ENCODE data around the gene GPANK1. TPM values are rescaled to one million over a fixed set of nuclear protein-coding genes. Genes with fewer than 3 reads are reported as not detected.

GPANK1 gene
- total and polyA plus RNA-seq, 10 of the 15 experiments (the other 5 are each of a cell fraction or from before 2014, with no cell fraction given), result 11.7 to 36.3 (median 17.5) TPM

DNA sequence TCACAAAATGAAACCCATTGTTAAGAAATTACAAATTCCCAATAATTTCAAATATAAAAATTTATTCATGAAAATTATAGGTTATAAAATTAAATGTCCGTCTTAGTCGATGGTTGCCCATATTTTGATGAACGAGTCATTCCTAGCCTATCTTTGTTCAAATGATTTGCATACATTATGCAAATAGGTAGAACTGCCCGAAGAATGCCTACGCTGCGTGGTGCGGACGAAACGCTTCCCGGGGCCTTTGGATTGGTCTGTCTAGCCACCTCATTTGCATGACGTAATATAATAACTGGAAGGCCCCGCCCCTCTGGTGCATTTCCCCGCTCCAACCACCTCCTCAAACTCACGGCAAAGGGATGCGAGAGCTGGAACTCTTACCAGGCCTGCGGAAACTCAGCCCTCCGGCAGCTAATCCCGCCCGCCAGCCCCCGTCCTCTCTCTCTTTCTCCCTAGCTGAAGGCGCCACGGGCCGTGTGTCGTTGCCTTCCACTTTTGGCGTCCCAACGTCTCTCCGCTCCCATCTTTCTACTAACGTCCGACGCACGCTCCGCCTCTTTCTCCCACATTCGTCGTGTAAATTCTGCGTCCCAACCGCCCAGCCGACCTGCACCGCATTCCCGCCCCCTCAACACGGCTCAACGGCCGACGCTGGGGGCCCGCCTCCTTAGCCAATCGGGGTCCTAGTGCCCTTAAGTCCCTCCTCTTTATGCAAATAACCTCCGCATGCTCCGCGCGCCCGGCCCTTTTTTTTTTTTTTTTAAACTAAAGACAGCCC is 44.8 kb downstream of the GPANK1 start (continued):
- TF ChIP-seq SMAD5 (IDR thresholded peaks at IDR 0.05; ENCODE audit: low read depth) (peak; percentile 84), SMARCA5 (IDR thresholded peaks at IDR 0.05) (no peak; the same call in 1 of the 2 replicates), MXI1 (IDR thresholded peaks at IDR 0.05; ENCODE audit: low read depth, low read length) (peak; percentile 80), NR2C2 (IDR thresholded peaks at IDR 0.05; ENCODE audit: borderline replicate concordance, control insufficient read depth, insufficient read length, low read depth) (no peak), TCF12 (IDR thresholded peaks at IDR 0.05; ENCODE audit: low read depth, low read length) (0 out of 2 replicates have a peak, but pooled peaks have one; percentile 35), SPI1 (IDR thresholded peaks at IDR 0.05; ENCODE audit: borderline replicate concordance, insufficient read depth, low read depth, low read length) (no peak), SMAD1 (IDR thresholded peaks at IDR 0.05; ENCODE audit: low read depth, partially characterized antibody) (peak; percentile 96), RBBP5 (conservative IDR thresholded peaks at IDR 0.05) (no peak), TBL1XR1 (IDR thresholded peaks at IDR 0.05; ENCODE audit: low read depth, low read length) (peak; percentile 54; the same call in 1 of the 2 replicates), DPF2 (IDR thresholded peaks at IDR 0.05) (peak; percentile 18; the same call in 1 of the 2 replicates), ZNF207 (IDR thresholded peaks at IDR 0.05; ENCODE audit: borderline replicate concordance) (peak; percentile 97; the same call in 1 of the 2 replicates), TARDBP (IDR thresholded peaks at IDR 0.05; ENCODE audit: borderline replicate concordance) (0 out of 2 replicates have a peak, but pooled peaks have one; percentile 55), STAT1 (conservative IDR thresholded peaks at IDR 0.05) (0 out of 2 replicates have a peak, but pooled peaks have one; percentile 76)
- TF ChIP-seq, protein P1, sequence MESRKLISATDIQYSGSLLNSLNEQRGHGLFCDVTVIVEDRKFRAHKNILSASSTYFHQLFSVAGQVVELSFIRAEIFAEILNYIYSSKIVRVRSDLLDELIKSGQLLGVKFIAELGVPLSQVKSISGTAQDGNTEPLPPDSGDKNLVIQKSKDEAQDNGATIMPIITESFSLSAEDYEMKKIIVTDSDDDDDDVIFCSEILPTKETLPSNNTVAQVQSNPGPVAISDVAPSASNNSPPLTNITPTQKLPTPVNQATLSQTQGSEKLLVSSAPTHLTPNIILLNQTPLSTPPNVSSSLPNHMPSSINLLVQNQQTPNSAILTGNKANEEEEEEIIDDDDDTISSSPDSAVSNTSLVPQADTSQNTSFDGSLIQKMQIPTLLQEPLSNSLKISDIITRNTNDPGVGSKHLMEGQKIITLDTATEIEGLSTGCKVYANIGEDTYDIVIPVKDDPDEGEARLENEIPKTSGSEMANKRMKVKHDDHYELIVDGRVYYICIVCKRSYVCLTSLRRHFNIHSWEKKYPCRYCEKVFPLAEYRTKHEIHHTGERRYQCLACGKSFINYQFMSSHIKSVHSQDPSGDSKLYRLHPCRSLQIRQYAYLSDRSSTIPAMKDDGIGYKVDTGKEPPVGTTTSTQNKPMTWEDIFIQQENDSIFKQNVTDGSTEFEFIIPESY (IDR thresholded peaks at IDR 0.05), result no peak
- TF ChIP-seq, protein P2, sequence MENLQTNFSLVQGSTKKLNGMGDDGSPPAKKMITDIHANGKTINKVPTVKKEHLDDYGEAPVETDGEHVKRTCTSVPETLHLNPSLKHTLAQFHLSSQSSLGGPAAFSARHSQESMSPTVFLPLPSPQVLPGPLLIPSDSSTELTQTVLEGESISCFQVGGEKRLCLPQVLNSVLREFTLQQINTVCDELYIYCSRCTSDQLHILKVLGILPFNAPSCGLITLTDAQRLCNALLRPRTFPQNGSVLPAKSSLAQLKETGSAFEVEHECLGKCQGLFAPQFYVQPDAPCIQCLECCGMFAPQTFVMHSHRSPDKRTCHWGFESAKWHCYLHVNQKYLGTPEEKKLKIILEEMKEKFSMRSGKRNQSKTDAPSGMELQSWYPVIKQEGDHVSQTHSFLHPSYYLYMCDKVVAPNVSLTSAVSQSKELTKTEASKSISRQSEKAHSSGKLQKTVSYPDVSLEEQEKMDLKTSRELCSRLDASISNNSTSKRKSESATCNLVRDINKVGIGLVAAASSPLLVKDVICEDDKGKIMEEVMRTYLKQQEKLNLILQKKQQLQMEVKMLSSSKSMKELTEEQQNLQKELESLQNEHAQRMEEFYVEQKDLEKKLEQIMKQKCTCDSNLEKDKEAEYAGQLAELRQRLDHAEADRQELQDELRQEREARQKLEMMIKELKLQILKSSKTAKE (IDR thresholded peaks at IDR 0.05; ENCODE audit: low read depth, poor library complexity, severe bottlenecking), result peak; percentile 66
- TF ChIP-seq, protein P3, sequence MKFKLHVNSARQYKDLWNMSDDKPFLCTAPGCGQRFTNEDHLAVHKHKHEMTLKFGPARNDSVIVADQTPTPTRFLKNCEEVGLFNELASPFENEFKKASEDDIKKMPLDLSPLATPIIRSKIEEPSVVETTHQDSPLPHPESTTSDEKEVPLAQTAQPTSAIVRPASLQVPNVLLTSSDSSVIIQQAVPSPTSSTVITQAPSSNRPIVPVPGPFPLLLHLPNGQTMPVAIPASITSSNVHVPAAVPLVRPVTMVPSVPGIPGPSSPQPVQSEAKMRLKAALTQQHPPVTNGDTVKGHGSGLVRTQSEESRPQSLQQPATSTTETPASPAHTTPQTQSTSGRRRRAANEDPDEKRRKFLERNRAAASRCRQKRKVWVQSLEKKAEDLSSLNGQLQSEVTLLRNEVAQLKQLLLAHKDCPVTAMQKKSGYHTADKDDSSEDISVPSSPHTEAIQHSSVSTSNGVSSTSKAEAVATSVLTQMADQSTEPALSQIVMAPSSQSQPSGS (IDR thresholded peaks at IDR 0.05; ENCODE audit: low read length), result no peak
- TF ChIP-seq, protein P4, sequence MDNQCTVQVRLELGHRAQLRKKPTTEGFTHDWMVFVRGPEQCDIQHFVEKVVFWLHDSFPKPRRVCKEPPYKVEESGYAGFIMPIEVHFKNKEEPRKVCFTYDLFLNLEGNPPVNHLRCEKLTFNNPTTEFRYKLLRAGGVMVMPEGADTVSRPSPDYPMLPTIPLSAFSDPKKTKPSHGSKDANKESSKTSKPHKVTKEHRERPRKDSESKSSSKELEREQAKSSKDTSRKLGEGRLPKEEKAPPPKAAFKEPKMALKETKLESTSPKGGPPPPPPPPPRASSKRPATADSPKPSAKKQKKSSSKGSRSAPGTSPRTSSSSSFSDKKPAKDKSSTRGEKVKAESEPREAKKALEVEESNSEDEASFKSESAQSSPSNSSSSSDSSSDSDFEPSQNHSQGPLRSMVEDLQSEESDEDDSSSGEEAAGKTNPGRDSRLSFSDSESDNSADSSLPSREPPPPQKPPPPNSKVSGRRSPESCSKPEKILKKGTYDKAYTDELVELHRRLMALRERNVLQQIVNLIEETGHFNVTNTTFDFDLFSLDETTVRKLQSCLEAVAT (IDR thresholded peaks at IDR 0.05), result peak; percentile 84
- TF ChIP-seq, protein P5, sequence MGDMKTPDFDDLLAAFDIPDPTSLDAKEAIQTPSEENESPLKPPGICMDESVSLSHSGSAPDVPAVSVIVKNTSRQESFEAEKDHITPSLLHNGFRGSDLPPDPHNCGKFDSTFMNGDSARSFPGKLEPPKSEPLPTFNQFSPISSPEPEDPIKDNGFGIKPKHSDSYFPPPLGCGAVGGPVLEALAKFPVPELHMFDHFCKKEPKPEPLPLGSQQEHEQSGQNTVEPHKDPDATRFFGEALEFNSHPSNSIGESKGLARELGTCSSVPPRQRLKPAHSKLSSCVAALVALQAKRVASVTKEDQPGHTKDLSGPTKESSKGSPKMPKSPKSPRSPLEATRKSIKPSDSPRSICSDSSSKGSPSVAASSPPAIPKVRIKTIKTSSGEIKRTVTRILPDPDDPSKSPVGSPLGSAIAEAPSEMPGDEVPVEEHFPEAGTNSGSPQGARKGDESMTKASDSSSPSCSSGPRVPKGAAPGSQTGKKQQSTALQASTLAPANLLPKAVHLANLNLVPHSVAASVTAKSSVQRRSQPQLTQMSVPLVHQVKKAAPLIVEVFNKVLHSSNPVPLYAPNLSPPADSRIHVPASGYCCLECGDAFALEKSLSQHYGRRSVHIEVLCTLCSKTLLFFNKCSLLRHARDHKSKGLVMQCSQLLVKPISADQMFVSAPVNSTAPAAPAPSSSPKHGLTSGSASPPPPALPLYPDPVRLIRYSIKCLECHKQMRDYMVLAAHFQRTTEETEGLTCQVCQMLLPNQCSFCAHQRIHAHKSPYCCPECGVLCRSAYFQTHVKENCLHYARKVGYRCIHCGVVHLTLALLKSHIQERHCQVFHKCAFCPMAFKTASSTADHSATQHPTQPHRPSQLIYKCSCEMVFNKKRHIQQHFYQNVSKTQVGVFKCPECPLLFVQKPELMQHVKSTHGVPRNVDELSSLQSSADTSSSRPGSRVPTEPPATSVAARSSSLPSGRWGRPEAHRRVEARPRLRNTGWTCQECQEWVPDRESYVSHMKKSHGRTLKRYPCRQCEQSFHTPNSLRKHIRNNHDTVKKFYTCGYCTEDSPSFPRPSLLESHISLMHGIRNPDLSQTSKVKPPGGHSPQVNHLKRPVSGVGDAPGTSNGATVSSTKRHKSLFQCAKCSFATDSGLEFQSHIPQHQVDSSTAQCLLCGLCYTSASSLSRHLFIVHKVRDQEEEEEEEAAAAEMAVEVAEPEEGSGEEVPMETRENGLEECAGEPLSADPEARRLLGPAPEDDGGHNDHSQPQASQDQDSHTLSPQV (IDR thresholded peaks at IDR 0.05), result no peak

All from GM12878 (cell line).